ENCODE measurements around the gene WIPF2.
A peak's percentile ranks its signal among the peaks of the same experiment; 100 is the strongest.

The WIPF2 gene

DNA sequence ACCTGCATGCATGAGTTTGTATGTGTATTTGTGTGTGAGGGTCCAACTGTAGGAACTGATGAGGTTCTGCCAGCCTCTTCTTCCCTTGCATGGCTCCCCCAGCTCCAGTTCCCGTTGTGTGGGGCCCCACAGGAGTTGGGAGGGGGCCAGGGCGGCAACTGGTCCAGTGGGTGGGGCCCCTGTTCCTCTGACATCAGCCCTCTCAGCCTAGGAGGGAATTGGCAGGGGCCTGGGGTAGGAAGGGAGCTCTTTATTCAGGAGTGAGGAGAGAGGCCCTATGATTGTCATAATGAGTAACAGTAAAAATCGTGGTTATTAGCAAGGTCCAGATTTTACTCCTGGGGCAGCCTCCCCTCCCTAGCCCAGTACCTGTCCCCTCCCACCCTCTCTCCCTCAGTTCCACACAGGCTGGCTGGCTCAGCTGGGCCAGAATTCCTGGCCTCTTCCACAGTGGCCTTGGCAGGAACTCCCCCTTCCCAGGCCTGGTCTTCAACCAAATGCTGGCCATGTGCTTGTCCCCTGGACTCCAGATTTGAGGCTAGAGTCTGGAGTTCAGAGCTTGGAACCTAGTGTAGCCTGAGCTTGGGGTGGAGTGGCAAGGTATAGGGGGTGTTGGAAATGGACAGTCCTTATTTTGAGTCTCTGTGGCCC lies 108.8 kb downstream of the WIPF2 start (continued):
- TF ChIP-seq, protein P1, sequence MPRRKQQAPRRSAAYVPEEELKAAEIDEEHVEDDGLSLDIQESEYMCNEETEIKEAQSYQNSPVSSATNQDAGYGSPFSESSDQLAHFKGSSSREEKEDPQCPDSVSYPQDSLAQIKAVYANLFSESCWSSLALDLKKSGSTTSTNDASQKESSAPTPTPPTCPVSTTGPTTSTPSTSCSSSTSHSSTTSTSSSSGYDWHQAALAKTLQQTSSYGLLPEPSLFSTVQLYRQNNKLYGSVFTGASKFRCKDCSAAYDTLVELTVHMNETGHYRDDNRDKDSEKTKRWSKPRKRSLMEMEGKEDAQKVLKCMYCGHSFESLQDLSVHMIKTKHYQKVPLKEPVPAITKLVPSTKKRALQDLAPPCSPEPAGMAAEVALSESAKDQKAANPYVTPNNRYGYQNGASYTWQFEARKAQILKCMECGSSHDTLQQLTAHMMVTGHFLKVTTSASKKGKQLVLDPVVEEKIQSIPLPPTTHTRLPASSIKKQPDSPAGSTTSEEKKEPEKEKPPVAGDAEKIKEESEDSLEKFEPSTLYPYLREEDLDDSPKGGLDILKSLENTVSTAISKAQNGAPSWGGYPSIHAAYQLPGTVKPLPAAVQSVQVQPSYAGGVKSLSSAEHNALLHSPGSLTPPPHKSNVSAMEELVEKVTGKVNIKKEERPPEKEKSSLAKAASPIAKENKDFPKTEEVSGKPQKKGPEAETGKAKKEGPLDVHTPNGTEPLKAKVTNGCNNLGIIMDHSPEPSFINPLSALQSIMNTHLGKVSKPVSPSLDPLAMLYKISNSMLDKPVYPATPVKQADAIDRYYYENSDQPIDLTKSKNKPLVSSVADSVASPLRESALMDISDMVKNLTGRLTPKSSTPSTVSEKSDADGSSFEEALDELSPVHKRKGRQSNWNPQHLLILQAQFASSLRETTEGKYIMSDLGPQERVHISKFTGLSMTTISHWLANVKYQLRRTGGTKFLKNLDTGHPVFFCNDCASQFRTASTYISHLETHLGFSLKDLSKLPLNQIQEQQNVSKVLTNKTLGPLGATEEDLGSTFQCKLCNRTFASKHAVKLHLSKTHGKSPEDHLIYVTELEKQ (tag by site-specific recombination; IDR thresholded peaks at IDR 0.05; ENCODE audit: borderline replicate concordance): no peak
- TF ChIP-seq ZEB2 (tag by site-specific recombination; IDR thresholded peaks at IDR 0.05) (no peak), HOXA7 (CRISPR knock-in tag; IDR thresholded peaks at IDR 0.05; ENCODE audit: borderline replicate concordance) (no peak), ZNF211 (tag by site-specific recombination; IDR thresholded peaks at IDR 0.05; ENCODE audit: low read depth) (no peak), BCL11B (tag by site-specific recombination; IDR thresholded peaks at IDR 0.05; ENCODE audit: low read depth) (no peak), ZNF10 (tag by site-specific recombination; IDR thresholded peaks at IDR 0.05) (no peak), SCRT1 (tag by site-specific recombination; IDR thresholded peaks at IDR 0.05; ENCODE audit: borderline replicate concordance) (no peak), ZNF350 (tag by site-specific recombination; IDR thresholded peaks at IDR 0.05) (no peak), ZNF521 (tag by site-specific recombination; IDR thresholded peaks at IDR 0.05) (no peak), ZSCAN30 (tag by site-specific recombination; IDR thresholded peaks at IDR 0.05) (no peak), ZNF426 (tag by site-specific recombination; IDR thresholded peaks at IDR 0.05) (no peak), ZNF354C (tag by site-specific recombination; IDR thresholded peaks at IDR 0.05; ENCODE audit: borderline replicate concordance, low read depth) (no peak), EGR2 (tag by site-specific recombination; IDR thresholded peaks at IDR 0.05; ENCODE audit: low read depth) (no peak), ZNF266 (tag by site-specific recombination; IDR thresholded peaks at IDR 0.05; ENCODE audit: low read depth) (no peak), SALL2 (tag by site-specific recombination; IDR thresholded peaks at IDR 0.05; ENCODE audit: borderline replicate concordance) (no peak), ZBTB20 (tag by site-specific recombination; IDR thresholded peaks at IDR 0.05) (peak; percentile 22; the same call in 1 of the 2 replicates), MEIS1 (CRISPR knock-in tag; IDR thresholded peaks at IDR 0.05; ENCODE audit: borderline replicate concordance) (no peak), KLF16 (tag by site-specific recombination; IDR thresholded peaks at IDR 0.05) (no peak)
- TF ChIP-seq, protein P2, sequence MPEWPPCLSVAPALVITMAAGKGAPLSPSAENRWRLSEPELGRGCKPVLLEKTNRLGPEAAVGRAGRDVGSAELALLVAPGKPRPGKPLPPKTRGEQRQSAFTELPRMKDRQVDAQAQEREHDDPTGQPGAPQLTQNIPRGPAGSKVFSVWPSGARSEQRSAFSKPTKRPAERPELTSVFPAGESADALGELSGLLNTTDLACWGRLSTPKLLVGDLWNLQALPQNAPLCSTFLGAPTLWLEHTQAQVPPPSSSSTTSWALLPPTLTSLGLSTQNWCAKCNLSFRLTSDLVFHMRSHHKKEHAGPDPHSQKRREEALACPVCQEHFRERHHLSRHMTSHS (tag by site-specific recombination; IDR thresholded peaks at IDR 0.05): no peak
- TF ChIP-seq, protein P3, sequence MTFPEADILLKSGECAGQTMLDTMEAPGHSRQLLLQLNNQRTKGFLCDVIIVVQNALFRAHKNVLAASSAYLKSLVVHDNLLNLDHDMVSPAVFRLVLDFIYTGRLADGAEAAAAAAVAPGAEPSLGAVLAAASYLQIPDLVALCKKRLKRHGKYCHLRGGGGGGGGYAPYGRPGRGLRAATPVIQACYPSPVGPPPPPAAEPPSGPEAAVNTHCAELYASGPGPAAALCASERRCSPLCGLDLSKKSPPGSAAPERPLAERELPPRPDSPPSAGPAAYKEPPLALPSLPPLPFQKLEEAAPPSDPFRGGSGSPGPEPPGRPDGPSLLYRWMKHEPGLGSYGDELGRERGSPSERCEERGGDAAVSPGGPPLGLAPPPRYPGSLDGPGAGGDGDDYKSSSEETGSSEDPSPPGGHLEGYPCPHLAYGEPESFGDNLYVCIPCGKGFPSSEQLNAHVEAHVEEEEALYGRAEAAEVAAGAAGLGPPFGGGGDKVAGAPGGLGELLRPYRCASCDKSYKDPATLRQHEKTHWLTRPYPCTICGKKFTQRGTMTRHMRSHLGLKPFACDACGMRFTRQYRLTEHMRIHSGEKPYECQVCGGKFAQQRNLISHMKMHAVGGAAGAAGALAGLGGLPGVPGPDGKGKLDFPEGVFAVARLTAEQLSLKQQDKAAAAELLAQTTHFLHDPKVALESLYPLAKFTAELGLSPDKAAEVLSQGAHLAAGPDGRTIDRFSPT (tag by site-specific recombination; IDR thresholded peaks at IDR 0.05): no peak
- TF ChIP-seq, protein P4, sequence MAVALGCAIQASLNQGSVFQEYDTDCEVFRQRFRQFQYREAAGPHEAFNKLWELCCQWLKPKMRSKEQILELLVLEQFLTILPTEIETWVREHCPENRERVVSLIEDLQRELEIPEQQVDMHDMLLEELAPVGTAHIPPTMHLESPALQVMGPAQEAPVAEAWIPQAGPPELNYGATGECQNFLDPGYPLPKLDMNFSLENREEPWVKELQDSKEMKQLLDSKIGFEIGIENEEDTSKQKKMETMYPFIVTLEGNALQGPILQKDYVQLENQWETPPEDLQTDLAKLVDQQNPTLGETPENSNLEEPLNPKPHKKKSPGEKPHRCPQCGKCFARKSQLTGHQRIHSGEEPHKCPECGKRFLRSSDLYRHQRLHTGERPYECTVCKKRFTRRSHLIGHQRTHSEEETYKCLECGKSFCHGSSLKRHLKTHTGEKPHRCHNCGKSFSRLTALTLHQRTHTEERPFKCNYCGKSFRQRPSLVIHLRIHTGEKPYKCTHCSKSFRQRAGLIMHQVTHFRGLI (tag by site-specific recombination; IDR thresholded peaks at IDR 0.05): no peak
- TF ChIP-seq, protein P5, sequence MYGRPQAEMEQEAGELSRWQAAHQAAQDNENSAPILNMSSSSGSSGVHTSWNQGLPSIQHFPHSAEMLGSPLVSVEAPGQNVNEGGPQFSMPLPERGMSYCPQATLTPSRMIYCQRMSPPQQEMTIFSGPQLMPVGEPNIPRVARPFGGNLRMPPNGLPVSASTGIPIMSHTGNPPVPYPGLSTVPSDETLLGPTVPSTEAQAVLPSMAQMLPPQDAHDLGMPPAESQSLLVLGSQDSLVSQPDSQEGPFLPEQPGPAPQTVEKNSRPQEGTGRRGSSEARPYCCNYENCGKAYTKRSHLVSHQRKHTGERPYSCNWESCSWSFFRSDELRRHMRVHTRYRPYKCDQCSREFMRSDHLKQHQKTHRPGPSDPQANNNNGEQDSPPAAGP (tag by site-specific recombination; IDR thresholded peaks at IDR 0.05): no peak
- TF ChIP-seq, protein P6, sequence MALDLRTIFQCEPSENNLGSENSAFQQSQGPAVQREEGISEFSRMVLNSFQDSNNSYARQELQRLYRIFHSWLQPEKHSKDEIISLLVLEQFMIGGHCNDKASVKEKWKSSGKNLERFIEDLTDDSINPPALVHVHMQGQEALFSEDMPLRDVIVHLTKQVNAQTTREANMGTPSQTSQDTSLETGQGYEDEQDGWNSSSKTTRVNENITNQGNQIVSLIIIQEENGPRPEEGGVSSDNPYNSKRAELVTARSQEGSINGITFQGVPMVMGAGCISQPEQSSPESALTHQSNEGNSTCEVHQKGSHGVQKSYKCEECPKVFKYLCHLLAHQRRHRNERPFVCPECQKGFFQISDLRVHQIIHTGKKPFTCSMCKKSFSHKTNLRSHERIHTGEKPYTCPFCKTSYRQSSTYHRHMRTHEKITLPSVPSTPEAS (tag by site-specific recombination; IDR thresholded peaks at IDR 0.05): no peak
- TF ChIP-seq, protein P7, sequence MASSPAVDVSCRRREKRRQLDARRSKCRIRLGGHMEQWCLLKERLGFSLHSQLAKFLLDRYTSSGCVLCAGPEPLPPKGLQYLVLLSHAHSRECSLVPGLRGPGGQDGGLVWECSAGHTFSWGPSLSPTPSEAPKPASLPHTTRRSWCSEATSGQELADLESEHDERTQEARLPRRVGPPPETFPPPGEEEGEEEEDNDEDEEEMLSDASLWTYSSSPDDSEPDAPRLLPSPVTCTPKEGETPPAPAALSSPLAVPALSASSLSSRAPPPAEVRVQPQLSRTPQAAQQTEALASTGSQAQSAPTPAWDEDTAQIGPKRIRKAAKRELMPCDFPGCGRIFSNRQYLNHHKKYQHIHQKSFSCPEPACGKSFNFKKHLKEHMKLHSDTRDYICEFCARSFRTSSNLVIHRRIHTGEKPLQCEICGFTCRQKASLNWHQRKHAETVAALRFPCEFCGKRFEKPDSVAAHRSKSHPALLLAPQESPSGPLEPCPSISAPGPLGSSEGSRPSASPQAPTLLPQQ (tag by site-specific recombination; IDR thresholded peaks at IDR 0.05): peak; percentile 99
- TF ChIP-seq, protein P8, sequence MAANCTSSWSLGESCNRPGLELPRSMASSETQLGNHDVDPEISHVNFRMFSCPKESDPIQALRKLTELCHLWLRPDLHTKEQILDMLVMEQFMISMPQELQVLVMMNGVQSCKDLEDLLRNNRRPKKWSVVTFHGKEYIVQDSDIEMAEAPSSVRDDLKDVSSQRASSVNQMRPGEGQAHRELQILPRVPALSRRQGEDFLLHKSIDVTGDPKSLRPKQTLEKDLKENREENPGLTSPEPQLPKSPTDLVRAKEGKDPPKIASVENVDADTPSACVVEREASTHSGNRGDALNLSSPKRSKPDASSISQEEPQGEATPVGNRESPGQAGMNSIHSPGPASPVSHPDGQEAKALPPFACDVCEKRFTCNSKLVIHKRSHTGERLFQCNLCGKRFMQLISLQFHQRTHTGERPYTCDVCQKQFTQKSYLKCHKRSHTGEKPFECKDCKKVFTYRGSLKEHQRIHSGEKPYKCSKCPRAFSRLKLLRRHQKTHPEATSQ (tag by site-specific recombination; IDR thresholded peaks at IDR 0.05): no peak
